ENCODE measurements around the gene FOXB2.

DNA sequence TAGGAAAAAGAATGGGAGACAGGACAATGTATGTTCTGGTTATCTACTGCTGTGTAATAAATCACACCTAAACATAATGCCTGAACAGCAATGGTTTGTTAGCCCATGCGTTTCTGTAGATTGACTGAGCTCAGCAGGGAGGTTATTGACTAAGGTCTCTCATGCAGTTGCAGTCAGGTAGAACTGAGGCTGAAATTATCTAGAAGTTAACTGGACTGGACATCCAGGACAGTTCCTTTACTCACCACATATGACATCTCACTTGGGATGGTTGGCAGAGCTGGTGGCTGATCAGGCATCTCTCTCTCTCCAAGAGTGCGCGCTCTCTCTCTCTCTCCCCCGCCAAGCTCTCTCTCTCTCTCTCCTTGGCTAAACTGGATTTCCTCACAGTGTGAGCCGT is 8.9 kb upstream of the FOXB2 start:
- no peak for TF ChIP-seq CTCF (IDR thresholded peaks at IDR 0.05 in 4 of 5, conservative IDR thresholded peaks at IDR 0.05 in 1 of 5)
- no peak for TF ChIP-seq POLR2A (IDR thresholded peaks at IDR 0.05)

Measured in gastrocnemius medialis (tissue), 4 donors.